Posterior vena cava (tissue), 2 donors: ENCODE data around the gene VWA8. TPM values are rescaled to one million over a fixed set of nuclear protein-coding genes. Genes with fewer than 3 reads are reported as not detected.
"Not testable (repeated sequence)": the region's sequence is repeated elsewhere in the genome, so short reads cannot be mapped to it uniquely, and the experiment has no call there.

ENCODE experiments used
- DNase-seq: peaks from one replicate; pipeline ENCODE4 v3.0.0-alpha.2; 2020; ENCODE audit warnings: low spot score
- intact Hi-C, 2 donors: fragments of 100-400 bp; cut with DNase I; formaldehyde crosslinking; loops; one replicate each; pipeline versions ENCODE4 v1.14.1 to v1.14.2; 2022 to 2023
- total RNA-seq, 2 donors: library from RNA; stranded (reverse); fragmentation: NEBNext Ultra II Directional; extraction: Animal tissue kit (Norgen Biotek cat#: 25700); gene quantifications; one replicate each; pipeline ENCODE4 v1.2.1, GENCODE V29; 2021
- donor health status: DM: yes; HTN: yes; CAD: no.
- donor health status: DM: yes; HTN: yes; CAD: no.

Gene VWA8
- total RNA-seq, 2 donors from 2014 or later = 16.6 to 17.5 TPM

GRCh38 chr13:41590122-41590521 is 370.8 kb downstream of the VWA8 start:
- DNase-seq = no peak
- intact Hi-C loops = no loop called here

- no peak for DNase-seq
- intact Hi-C loops = no loop called here
These were observed 371.5 kb downstream of the VWA8 start for GRCh38 chr13:41589434-41589833.

- intact Hi-C loops = no loop called here
These were observed 372.0 kb downstream of the VWA8 start for GRCh38 chr13:41588899-41589298.

GRCh38 chr13:41588448-41588847 is 372.5 kb downstream of the VWA8 start:
- intact Hi-C loops = no loop called here
- DNase-seq = no peak

More at GRCh38 chr13:41588899-41589298, 372.0 kb downstream of the VWA8 start:
- no peak for DNase-seq

- intact Hi-C loops = no loop called here
- DNase-seq = no peak
These were observed 373.4 kb downstream of the VWA8 start for GRCh38 chr13:41587490-41587889.

GRCh38 chr13:41586216-41586615 is 374.7 kb downstream of the VWA8 start:
- intact Hi-C loops = no loop called here
- DNase-seq = no peak

- DNase-seq = no peak
- intact Hi-C loops = no loop called here
These were observed 378.9 kb downstream of the VWA8 start for GRCh38 chr13:41582027-41582463.

- DNase-seq = no peak
- intact Hi-C loops = no loop called here
These were observed 380.6 kb downstream of the VWA8 start for GRCh38 chr13:41580345-41580744.

- intact Hi-C loops = no loop called here
- DNase-seq = no peak
These were observed 381.0 kb downstream of the VWA8 start for GRCh38 chr13:41579881-41580280.

GRCh38 chr13:41579168-41579567 is 381.7 kb downstream of the VWA8 start:
- DNase-seq = no peak
- intact Hi-C loops = no loop called here

- no peak for DNase-seq
- intact Hi-C loops = no loop called here
These were observed 382.5 kb downstream of the VWA8 start for GRCh38 chr13:41578371-41578770.

- no peak for DNase-seq
- intact Hi-C loops = no loop called here
These were observed 383.5 kb downstream of the VWA8 start for GRCh38 chr13:41577436-41577835.

GRCh38 chr13:41573640-41574039 is 387.3 kb downstream of the VWA8 start:
- DNase-seq, intact Hi-C loops: not testable (repeated sequence)

- DNase-seq, intact Hi-C loops: not testable (repeated sequence)
These were observed 389.0 kb downstream of the VWA8 start for GRCh38 chr13:41571817-41572340.

GRCh38 chr13:41568972-41569351 is 391.9 kb downstream of the VWA8 start:
- intact Hi-C loops = no loop called here
- DNase-seq = no peak

- intact Hi-C loops = no loop called here
These were observed 392.6 kb downstream of the VWA8 start for GRCh38 chr13:41568143-41568971.

GRCh38 chr13:41567363-41567762 is 393.5 kb downstream of the VWA8 start:
- intact Hi-C loops = no loop called here
- no peak for DNase-seq

More at GRCh38 chr13:41568143-41568971, 392.6 kb downstream of the VWA8 start:
- no peak for DNase-seq

GRCh38 chr13:41565846-41566245 is 395.1 kb downstream of the VWA8 start:
- DNase-seq = no peak
- intact Hi-C loops = no loop called here

GRCh38 chr13:41565216-41565615 is 395.7 kb downstream of the VWA8 start:
- intact Hi-C loops = no loop called here
- no peak for DNase-seq

- DNase-seq = no peak
- intact Hi-C loops = no loop called here
These were observed 396.9 kb downstream of the VWA8 start for GRCh38 chr13:41563984-41564365.

- no peak for DNase-seq
- intact Hi-C loops = no loop called here
These were observed 397.4 kb downstream of the VWA8 start for GRCh38 chr13:41563341-41563983.
